Skin of body (tissue), 2 donors: ENCODE results near the gene LAMC2. TPM values are rescaled to one million over a fixed set of nuclear protein-coding genes. Genes with fewer than 3 reads are reported as not detected.
A peak's percentile ranks its signal among the peaks of the same experiment; 100 is the strongest.
"Not testable (repeated sequence)": the region's sequence is repeated elsewhere in the genome, so short reads cannot be mapped to it uniquely, and the experiment has no call there.

Experiments used
- DNase-seq: peaks from one replicate; lab custom pipeline; 2025; lab: John Stamatoyannopoulos, UW
- total RNA-seq: library from RNA; depleted of rRNA; stranded (reverse); fragments of >200 nt; gene quantifications from one replicate; pipeline ENCODE4 v1.2.3, GENCODE V29; 2014

The LAMC2 gene
- 14.1 TPM for total RNA-seq

GRCh38 chr1:183185941-183186490 is at the start of gene LAMC2:
Gene LAMC2, plus strand, starts transcription at chr1:183186264. Its CDS starts 89 bp downstream, at chr1:183186353.
- DNase-seq, result peak; percentile 36

- peak; percentile 42 for DNase-seq
Measured at GRCh38 chr1:183137782-183138181, 48.3 kb upstream of the LAMC2 start.

GRCh38 chr1:183138301-183138700 is 47.8 kb upstream of the LAMC2 start:
- no peak for DNase-seq

GRCh38 chr1:183139281-183139942 is 46.7 kb upstream of the LAMC2 start:
- peak; percentile 36 for DNase-seq

- DNase-seq, result no peak
Measured at GRCh38 chr1:183140633-183141032, 45.4 kb upstream of the LAMC2 start.

- no peak for DNase-seq
Measured at GRCh38 chr1:183142171-183142570, 43.9 kb upstream of the LAMC2 start.

- no peak for DNase-seq
Measured at GRCh38 chr1:183143576-183144315, 42.3 kb upstream of the LAMC2 start.

- DNase-seq, result no peak
Measured at GRCh38 chr1:183144752-183145151, 41.3 kb upstream of the LAMC2 start.

- no peak for DNase-seq
Measured at GRCh38 chr1:183147735-183148134, 38.3 kb upstream of the LAMC2 start.

- DNase-seq, result peak; percentile 31
Measured at GRCh38 chr1:183148599-183148998, 37.5 kb upstream of the LAMC2 start.

- no peak for DNase-seq
Measured at GRCh38 chr1:183149273-183149672, 36.8 kb upstream of the LAMC2 start.

GRCh38 chr1:183150032-183150431 is 36.0 kb upstream of the LAMC2 start:
- not testable (repeated sequence) for DNase-seq

GRCh38 chr1:183150445-183150844 is 35.6 kb upstream of the LAMC2 start:
- no peak for DNase-seq

GRCh38 chr1:183152180-183152579 is 33.9 kb upstream of the LAMC2 start:
- DNase-seq, result no peak

- peak; percentile 59 for DNase-seq
Measured at GRCh38 chr1:183155939-183156338, 30.1 kb upstream of the LAMC2 start.

GRCh38 chr1:183159960-183160359 is 26.1 kb upstream of the LAMC2 start:
- no peak for DNase-seq

GRCh38 chr1:183161391-183161790 is 24.7 kb upstream of the LAMC2 start:
- DNase-seq, result no peak

- DNase-seq, result no peak
Measured at GRCh38 chr1:183163316-183163715, 22.7 kb upstream of the LAMC2 start.

GRCh38 chr1:183164340-183164739 is 21.7 kb upstream of the LAMC2 start:
- no peak for DNase-seq

- DNase-seq, result no peak
Measured at GRCh38 chr1:183164963-183165362, 21.1 kb upstream of the LAMC2 start.

- DNase-seq, result no peak
Measured at GRCh38 chr1:183165456-183165855, 20.6 kb upstream of the LAMC2 start.

- no peak for DNase-seq
Measured at GRCh38 chr1:183166454-183166853, 19.6 kb upstream of the LAMC2 start.

- no peak for DNase-seq
Measured at GRCh38 chr1:183167676-183168075, 18.4 kb upstream of the LAMC2 start.
